Suprapubic skin (tissue), 4 donors: ENCODE results near the gene MRPS10.

Experiments used
- CTCF ChIP-seq, 2 donors: fragments of 200-600 bp in 1 of 2; fragments of 450-650 bp in 1 of 2; sonication (generic) in 1 of 2; IDR thresholded peaks; one replicate each; pipeline ENCODE4 v1.5.1; 2016 to 2019; ENCODE audit warnings: antibody characterized with exemption in 2 of 2, mild to moderate bottlenecking in 1 of 2, moderate library complexity in 1 of 2
- EP300 ChIP-seq: sonication (generic); formaldehyde crosslinking; IDR thresholded peaks from one replicate; pipeline ENCODE4 v1.6.1; 2017; ENCODE audit warnings: antibody characterized with exemption
- POLR2AphosphoS5 ChIP-seq, 3 donors: sonication (generic); formaldehyde crosslinking; IDR thresholded peaks; one replicate each; pipeline ENCODE4 v1.6.1; 2017; ENCODE audit warnings: antibody characterized with exemption in 3 of 3

- TF ChIP-seq POLR2AphosphoS5 (IDR thresholded peaks at IDR 0.05) (no peak), CTCF (IDR thresholded peaks at IDR 0.05) (no peak), EP300 (no peak)
These were observed 29.3 kb downstream of the MRPS10 start for GRCh38 chr6:42188406-42188805.
